Loucy (cell line): ENCODE results near the gene UBXN1.

ENCODE experiments used
- H2AFZ ChIP-seq: fragments of 200-600 bp; sonication (generic); 2 replicates; pipeline ENCODE4 v1.6.0; 2016; ENCODE audit warnings: antibody characterized with exemption, mild to moderate bottlenecking, low read length, moderate library complexity
- H3F3A ChIP-seq: fragments of 200-600 bp; 2 replicates; pipeline ENCODE4 v1.6.0; 2016; ENCODE audit warnings: antibody characterized with exemption, low read depth, mild to moderate bottlenecking
- H3K27me3 ChIP-seq: fragments of 200-600 bp; sonication (generic); 2 replicates; pipeline ENCODE4 v1.6.1; 2014; ENCODE audit warnings: low read length, mild to moderate bottlenecking; ENCODE audit not compliant: insufficient read depth, poor library complexity, severe bottlenecking
- H3K36me3 ChIP-seq: fragments of 200-600 bp; sonication (generic); 2 replicates; pipeline ENCODE4 v1.6.1; 2016; ENCODE audit warnings: low read length; ENCODE audit not compliant: insufficient read depth
- H3K4me1 ChIP-seq: fragments of 200-600 bp; sonication (generic); 2 replicates; pipeline ENCODE4 v1.5.1; 2014; ENCODE audit warnings: low read length, mild to moderate bottlenecking; ENCODE audit not compliant: insufficient read depth, poor library complexity, severe bottlenecking
- H3K4me2 ChIP-seq: fragments of 200-600 bp; sonication (generic); 2 replicates; pipeline ENCODE4 v1.6.0; 2014; ENCODE audit warnings: antibody characterized with exemption, low read length, low read depth, mild to moderate bottlenecking; ENCODE audit not compliant: poor library complexity, severe bottlenecking
- H3K4me3 ChIP-seq: fragments of 200-600 bp; sonication (generic); 2 replicates; pipeline ENCODE4 v1.5.1; 2014; ENCODE audit warnings: low read length, mild to moderate bottlenecking, mixed read lengths; ENCODE audit not compliant: poor library complexity, severe bottlenecking
- H3K79me2 ChIP-seq: fragments of 200-600 bp; sonication (generic); 2 replicates; pipeline ENCODE4 v1.6.1; 2014; ENCODE audit warnings: low read length; ENCODE audit not compliant: insufficient read depth
- H3K9ac ChIP-seq: fragments of 200-600 bp; sonication (generic); 2 replicates; pipeline ENCODE4 v1.6.0; 2014; ENCODE audit warnings: mild to moderate bottlenecking, low read depth, low read length, moderate library complexity; ENCODE audit not compliant: poor library complexity, severe bottlenecking
- H3K9me2 ChIP-seq: fragments of 200-600 bp; sonication (generic); replicated peaks from 2 replicates; pipeline ENCODE4 v1.6.1; 2016; ENCODE audit warnings: low read depth, low read length, mixed read lengths
- H3K9me3 ChIP-seq: fragments of 200-600 bp; sonication (generic); 2 replicates; pipeline ENCODE4 v1.6.1; 2014; ENCODE audit warnings: mild to moderate bottlenecking, antibody characterized with exemption, low read length, low read depth; ENCODE audit not compliant: insufficient read depth
- H4K20me1 ChIP-seq: fragments of 200-600 bp; sonication (generic); 2 replicates; pipeline ENCODE4 v1.6.0; 2014; ENCODE audit warnings: antibody characterized with exemption, low read length, mild to moderate bottlenecking; ENCODE audit not compliant: insufficient read depth, poor library complexity, severe bottlenecking
- CTCF ChIP-seq: fragments of 200-600 bp; sonication (generic); conservative IDR thresholded peaks from 2 replicates; pipeline ENCODE4 v1.5.1; 2014; ENCODE audit warnings: mild to moderate bottlenecking, antibody characterized with exemption, low read length
- EZH2phosphoT487 ChIP-seq: fragments of 200-600 bp; IDR thresholded peaks from 2 replicates; pipeline ENCODE4 v1.6.1; 2018; ENCODE audit warnings: antibody characterized with exemption, mild to moderate bottlenecking, moderate library complexity, borderline replicate concordance

The UBXN1 gene

DNA sequence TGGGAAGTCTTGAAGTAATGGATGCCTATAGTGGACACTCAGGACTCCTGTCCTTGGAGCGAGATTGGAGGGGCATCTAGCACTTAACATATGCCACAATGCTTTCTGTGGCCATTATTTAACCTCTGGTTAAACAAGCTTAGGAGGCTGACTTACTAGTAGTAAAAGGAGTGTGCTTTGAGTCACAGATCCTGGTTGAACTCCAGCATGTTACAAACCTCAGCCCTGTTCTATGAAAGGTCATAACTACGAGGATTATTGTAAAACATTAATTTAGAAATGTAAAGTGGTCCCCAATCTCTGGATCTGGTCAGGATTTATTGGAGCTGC lies 5.7 kb downstream of the UBXN1 start:
- H2AFZ ChIP-seq = no peak overlapping the region
- H3K4me1 ChIP-seq = peaks cover 42% of the 10 kb centered on the region
- H3K27me3 ChIP-seq = no peaks in the 10 kb centered on the region
- H3K9me3 ChIP-seq = no peaks in the 10 kb centered on the region
- H3K4me2 ChIP-seq = peak overlapping the region; percentile 87
- TF ChIP-seq EZH2phosphoT487 = no peak
- TF ChIP-seq CTCF = no peak
- peak overlapping the region; percentile 80 for H3K4me3 ChIP-seq
- no peaks in the 10 kb centered on the region for H3K9me2 ChIP-seq
- peaks cover 30% of the 10 kb centered on the region for H4K20me1 ChIP-seq
- H3K79me2 ChIP-seq = peaks cover 74% of the 10 kb centered on the region
- no peaks in the 10 kb centered on the region; the same call in 1 of the 2 replicates for H3F3A ChIP-seq
- H3K36me3 ChIP-seq = no peaks in the 10 kb centered on the region; the same call in 1 of the 2 replicates
- peak overlapping the region; percentile 91 for H3K9ac ChIP-seq

- Histone ChIP-seq H3K36me3 (no peaks in the 10 kb centered on the region; the same call in 1 of the 2 replicates), H3K4me3 (peak within 1 kb of the TSS; percentile 80), H3F3A (no peaks in the 10 kb centered on the region; the same call in 1 of the 2 replicates), H3K9ac (peak within 1 kb of the TSS; percentile 91), H3K4me2 (peak within 1 kb of the TSS; percentile 87), H4K20me1 (peaks cover 23% of the 10 kb centered on the region), H3K9me3 (no peaks in the 10 kb centered on the region), H3K79me2 (peaks cover 73% of the 10 kb centered on the region), H3K27me3 (no peaks in the 10 kb centered on the region), H3K9me2 (no peaks in the 10 kb centered on the region), H3K4me1 (peaks cover 38% of the 10 kb centered on the region), H2AFZ (peak within 1 kb of the TSS; percentile 91)
- TF ChIP-seq CTCF (no peak), EZH2phosphoT487 (no peak)
Measured at GRCh38 chr11:62671608-62672389, 7.1 kb downstream of the UBXN1 start, which contains the start of the genes LBHD1 and UQCC3. TSS of gene LBHD1 (minus strand) at chr11:62672267. CDS start at chr11:62670031, 2,236 bp downstream. TSS of gene UQCC3 (plus strand) at chr11:62671673. CDS start at chr11:62671746, 73 bp downstream.

GRCh38 chr11:62671236-62671607 lies 7.7 kb downstream of the UBXN1 start:
- H3K9ac ChIP-seq = peak overlapping the region; percentile 91
- H3K9me2 ChIP-seq = no peaks in the 10 kb centered on the region
- no peaks in the 10 kb centered on the region; the same call in 1 of the 2 replicates for H3K36me3 ChIP-seq
- peaks cover 23% of the 10 kb centered on the region for H4K20me1 ChIP-seq
- H3K9me3 ChIP-seq = no peaks in the 10 kb centered on the region
- H3K4me1 ChIP-seq = peaks cover 42% of the 10 kb centered on the region
- H3K4me2 ChIP-seq = peak overlapping the region; percentile 87
- H3F3A ChIP-seq = no peaks in the 10 kb centered on the region; the same call in 1 of the 2 replicates
- peak overlapping the region; percentile 80 for H3K4me3 ChIP-seq
- H3K27me3 ChIP-seq = no peaks in the 10 kb centered on the region
- H2AFZ ChIP-seq = peak overlapping the region; percentile 91
- no peak for TF ChIP-seq EZH2phosphoT487
- TF ChIP-seq CTCF = no peak
- peaks cover 73% of the 10 kb centered on the region for H3K79me2 ChIP-seq
